RWPE1 (cell line): ENCODE measurements around the gene METTL24.

Experiments used
- CTCF ChIA-PET: fragments of 350-600 bp; sonication (Branson Sonifier 250); formaldehyde crosslinking; extraction: SDS; loops from one replicate; lab custom pipeline; 2021; lab: Yijun Ruan, JAX
- POLR2A ChIA-PET: fragments of 400-600 bp; formaldehyde crosslinking; extraction: SDS; loops from one replicate; lab custom pipeline; 2020; ENCODE audit warnings: antibody characterized with exemption; ENCODE audit not compliant: low non-redundant PET; lab: Yijun Ruan, JAX
- DNase-seq: peaks from one replicate; pipeline ENCODE4 v3.0.0; 2012; ENCODE audit warnings: low spot score
- H3K27ac ChIP-seq: fragments of 450-650 bp; 2 replicates; pipeline ENCODE4 v1.5.1; 2017
- CTCF ChIP-seq: fragments of 450-650 bp; conservative IDR thresholded peaks from 2 replicates; pipeline ENCODE4 v1.5.1; 2017; ENCODE audit warnings: low read depth, mild to moderate bottlenecking

Gene METTL24

GRCh38 chr6:110345025-110345424, 13.1 kb downstream of the METTL24 start:
- TF ChIP-seq CTCF: no peak
- no peak for DNase-seq
- H3K27ac ChIP-seq: no peak overlapping the region
- POLR2A ChIA-PET: no interaction called here
- CTCF ChIA-PET: no interaction called here

GRCh38 chr6:110342759-110343158, 15.4 kb downstream of the METTL24 start:
- CTCF ChIA-PET: interaction anchor here (0.6 kb wide), 1 partner anchor 179 kb away, joined by 3 read pairs; no protein-coding TSS in a partner anchor
- H3K27ac ChIP-seq: no peak overlapping the region
- POLR2A ChIA-PET: no interaction called here
- TF ChIP-seq CTCF: no peak
- no peak for DNase-seq

- POLR2A ChIA-PET: no interaction called here
- no peak for DNase-seq
- no peak for TF ChIP-seq CTCF
- H3K27ac ChIP-seq: no peak overlapping the region
- CTCF ChIA-PET: interaction anchor here (0.6 kb wide), 1 partner anchor 47 kb away, joined by 4 read pairs; no protein-coding TSS in a partner anchor
Observed at GRCh38 chr6:110341663-110342596, 16.2 kb downstream of the METTL24 start.

GRCh38 chr6:110341067-110341466, 17.1 kb downstream of the METTL24 start:
- no peak for TF ChIP-seq CTCF
- POLR2A ChIA-PET: no interaction called here
- no peak overlapping the region for H3K27ac ChIP-seq
- DNase-seq: no peak
- CTCF ChIA-PET: no interaction called here

GRCh38 chr6:110340392-110340965, 17.7 kb downstream of the METTL24 start:
- ChIA-PET POLR2A (no interaction called here), CTCF (no interaction called here)
- TF ChIP-seq CTCF: no peak
- H3K27ac ChIP-seq: no peak overlapping the region
- DNase-seq: no peak

- CTCF ChIA-PET: no interaction called here
- no peak for DNase-seq
- no peak overlapping the region for H3K27ac ChIP-seq
- no peak for TF ChIP-seq CTCF
- POLR2A ChIA-PET: no interaction called here
Observed at GRCh38 chr6:110338820-110339470, 19.2 kb downstream of the METTL24 start.
